ENCODE measurements around the gene C15orf39.
"Not testable (repeated sequence)": the region's sequence is repeated elsewhere in the genome, so short reads cannot be mapped to it uniquely, and the experiment has no call there.

C15orf39 gene

DNA sequence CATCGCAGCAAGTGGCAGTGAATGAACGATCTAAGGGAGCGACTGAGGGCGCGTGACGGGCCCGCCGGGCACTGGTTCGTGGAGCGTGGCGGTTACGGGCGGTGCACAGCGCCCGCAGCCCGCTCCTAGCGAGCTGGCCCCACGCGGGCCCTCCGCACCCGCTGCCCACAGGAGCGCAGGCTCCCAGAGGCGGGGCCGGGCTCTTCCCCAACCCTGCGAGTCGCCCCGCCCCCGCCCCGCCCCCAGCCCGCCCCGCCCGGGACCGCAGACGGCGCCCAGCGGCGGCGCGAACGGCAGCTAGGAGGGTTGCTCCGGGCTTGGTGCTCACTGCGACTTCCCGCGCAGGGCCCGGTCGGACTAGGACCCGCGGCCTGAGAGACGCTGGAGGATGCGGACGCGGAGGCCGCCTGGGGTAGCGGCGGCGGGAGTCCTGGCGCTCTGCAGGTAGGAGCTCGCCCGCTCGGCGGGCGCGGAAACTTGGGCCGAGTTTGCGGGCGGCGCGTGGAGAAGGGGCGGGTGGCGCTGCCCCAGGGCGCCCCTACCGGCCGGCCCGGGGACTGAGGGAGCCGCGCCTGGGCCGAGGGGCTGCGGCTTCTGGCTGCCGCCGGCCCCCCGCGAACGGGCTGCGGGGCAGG lies at the start of gene C15orf39:
Gene C15orf39 (plus strand): TSS at position 267 of the 635 bp plus-strand sequence. CDS start 4,167 bp downstream, outside the sequence.
- peak; percentile 70 for DNase-seq (ENCODE audit: low spot score)

DNA sequence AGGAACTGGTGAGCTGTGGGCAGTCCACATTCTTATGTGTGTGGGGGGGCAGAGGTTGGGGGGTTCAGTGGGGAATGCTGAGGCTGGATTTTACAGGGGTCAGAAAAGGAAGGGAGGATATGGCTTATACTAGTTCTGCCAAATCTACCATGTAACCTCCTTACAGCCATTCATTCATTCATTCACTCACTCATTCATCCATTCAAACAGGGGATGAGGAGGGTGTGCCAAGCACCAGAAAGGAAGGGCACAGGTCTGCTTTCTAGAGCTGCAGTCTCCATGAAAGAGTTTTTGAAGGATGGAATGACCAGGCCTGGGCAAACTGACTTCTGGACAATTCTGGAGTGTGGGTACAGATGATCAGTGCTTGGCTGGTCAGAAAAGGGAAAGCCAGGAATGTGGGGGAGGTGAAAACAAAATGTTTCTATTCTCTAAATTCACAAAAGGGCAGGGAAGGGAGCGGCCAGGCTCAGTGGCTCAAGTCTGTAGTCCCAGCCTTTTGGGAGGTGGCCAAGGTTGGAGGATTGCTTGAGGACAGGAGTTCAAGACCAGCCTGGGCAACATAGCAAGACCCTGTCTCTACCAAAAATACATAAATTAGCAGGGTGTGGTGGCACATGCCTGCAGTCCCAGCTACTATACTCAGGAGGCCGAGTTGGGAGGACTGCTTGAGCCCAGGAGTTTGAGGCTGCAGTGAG lies 49.2 kb upstream of the C15orf39 start:
- DNase-seq (ENCODE audit: low spot score): no peak

DNA sequence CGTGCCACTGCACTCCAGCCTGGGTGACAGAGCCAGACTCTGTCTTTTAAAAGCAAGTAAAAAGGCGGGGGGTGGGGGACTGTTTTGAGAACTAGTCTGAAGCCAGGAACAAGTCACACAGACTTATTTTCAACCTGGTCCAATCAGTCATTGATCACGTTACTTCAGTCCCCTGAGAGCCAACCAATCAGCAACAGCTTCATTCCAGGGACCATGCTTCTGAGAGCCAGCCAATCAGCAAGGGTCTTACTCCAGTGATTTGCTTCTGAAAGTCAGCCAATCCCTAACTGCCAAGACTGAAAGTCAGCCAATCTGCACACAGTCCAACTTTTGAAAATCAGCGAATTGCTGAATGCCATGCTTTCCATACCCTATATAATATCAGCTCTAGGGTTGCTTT lies 48.6 kb upstream of the C15orf39 start:
- DNase-seq (ENCODE audit: low spot score): peak; percentile 24

DNA sequence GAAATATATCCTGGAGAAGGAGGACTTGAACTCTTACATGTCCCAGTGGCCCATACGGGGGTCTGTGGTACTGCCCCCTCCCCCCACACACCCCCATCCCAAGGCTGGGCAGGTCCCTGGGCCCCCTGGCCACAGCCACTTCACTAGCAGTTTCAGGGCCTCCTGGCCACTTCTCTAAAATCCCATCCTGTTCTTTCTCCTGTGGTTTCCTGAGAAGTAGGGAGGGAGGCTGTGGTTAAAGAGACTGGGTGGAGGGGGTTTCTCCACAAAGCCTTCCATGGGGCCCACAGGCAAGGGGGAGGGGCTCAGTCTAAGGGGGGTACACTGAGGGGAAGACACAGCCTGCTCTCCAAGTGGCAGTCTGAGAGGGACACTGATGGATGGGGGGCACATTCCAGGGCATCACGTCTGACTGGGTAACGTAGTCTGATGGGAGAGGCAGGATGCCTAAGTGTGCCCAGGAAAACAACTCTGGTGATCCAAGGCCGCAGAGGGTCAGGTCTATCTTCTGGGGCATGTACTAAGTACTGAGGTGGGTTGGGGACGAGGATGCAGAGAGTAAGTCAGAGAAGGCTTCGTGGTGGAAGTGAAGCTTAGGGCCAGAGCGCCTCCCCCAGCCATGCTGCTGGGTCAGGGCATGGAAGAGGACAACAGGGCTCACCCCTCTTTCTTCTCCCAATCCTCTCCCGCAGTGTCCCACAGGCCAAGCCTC lies 48.0 kb upstream of the C15orf39 start:
- DNase-seq (ENCODE audit: low spot score): peak; percentile 20

DNA sequence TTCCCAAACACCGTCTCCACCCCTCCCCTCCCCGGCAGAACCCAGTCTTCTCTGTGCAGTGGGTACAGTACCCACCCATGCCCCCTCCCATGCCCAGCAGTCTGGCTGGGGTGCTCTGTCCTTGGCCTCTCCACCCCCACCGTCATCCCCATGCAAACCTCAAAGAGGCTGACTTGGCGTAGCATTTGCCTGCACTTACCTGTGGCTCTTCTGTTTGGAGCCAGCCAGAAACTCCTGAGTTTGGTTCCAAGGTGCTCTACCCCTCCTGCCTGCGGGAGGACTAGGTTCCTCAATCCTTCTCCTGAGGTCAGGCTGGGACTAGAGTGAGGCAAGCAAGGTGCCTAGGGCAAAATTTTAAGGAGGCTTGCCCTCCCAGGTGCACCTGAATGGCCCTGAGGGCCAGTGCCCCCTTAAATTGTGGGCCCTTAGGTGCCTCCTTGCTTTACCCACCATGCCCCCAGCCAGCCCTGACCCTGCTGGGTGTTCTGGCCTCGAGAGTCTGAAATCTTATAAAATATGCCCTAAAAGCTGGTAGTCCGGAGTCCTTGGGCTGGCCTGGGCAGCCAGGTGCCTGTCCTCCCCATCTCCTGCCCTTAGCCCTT lies 47.1 kb upstream of the C15orf39 start:
- no peak for DNase-seq (ENCODE audit: low spot score)

DNA sequence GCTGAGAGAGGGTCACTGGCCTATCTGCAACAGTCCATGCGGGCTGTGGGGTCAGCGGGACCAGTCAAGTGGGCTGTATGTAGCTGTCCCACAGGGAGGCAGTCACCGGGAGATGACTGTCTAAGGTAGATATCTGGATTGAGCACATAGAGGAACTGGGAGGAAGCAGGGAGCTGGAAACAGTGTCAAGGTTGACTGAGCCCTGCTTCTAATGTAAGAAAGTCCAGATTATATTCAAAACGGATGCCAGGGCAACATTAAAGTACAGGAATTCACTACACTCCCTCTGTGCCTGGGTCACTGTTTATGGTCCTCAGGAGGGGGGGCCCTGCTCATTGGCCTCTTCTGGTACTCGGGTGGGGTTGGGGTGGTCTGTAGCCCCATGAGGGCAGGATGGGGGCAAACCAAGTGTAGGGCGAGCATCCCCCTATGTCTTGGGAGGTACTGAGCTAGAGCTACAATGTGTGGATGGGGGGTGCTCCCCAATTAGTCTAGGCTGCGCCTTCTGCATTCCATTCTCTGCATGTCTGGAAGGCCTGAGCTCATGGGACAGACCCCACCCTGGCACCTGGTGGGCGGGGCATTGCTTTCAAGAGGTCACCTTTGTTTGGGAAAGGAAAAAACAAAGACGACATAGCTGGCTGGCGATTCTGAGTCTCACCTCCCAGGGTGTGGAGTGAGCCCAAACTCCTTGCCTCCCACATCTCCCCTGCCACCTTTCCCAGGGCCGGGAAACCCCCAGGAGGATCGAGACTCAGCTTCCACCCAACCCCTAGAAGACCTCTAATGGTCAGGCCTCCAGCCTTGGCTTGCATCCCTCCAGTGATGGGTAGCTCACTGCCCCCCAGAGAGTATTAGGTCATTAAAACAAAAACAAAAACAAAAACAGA lies 45.1 kb upstream of the C15orf39 start:
- DNase-seq (ENCODE audit: low spot score): no peak

DNA sequence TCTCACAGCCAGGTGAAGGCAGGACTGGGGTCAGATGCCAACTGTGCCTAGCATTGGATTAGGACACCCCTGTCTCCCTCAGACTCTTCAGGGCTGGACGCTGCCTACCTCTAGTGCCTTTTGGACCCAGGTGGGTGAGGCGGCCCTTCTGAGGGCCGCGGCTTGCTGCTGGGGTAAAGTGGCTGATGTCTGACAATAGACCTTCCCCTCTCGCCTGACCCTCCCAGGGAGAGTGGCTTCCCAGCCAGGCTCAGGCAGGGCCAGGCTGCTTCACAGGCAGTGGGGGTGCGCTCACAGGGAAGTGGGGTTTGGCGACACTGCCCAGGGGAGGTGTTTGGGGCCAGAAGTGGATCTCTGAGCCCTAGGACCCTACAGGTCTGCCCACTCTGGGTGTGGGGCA lies 43.3 kb upstream of the C15orf39 start:
- DNase-seq (ENCODE audit: low spot score): no peak

DNA sequence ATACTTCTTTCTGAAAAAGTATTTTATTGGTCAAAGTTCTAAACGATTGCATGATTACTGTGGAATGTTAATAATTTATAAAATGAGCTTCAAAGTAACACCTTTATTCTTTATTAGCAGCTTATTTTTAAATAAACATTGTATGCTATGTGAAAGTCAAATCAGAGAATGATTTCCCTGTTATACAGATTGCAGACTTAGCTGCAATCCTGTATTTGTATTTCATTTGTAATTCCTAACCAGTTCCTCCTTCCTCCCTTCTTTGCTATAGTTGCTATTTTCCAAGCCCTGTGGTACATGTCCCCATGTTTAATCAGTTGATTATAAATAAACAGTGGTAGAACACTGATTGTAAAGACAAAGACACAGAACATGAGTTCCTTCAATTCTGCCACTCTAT lies 42.4 kb upstream of the C15orf39 start:
- DNase-seq (ENCODE audit: low spot score): no peak

DNA sequence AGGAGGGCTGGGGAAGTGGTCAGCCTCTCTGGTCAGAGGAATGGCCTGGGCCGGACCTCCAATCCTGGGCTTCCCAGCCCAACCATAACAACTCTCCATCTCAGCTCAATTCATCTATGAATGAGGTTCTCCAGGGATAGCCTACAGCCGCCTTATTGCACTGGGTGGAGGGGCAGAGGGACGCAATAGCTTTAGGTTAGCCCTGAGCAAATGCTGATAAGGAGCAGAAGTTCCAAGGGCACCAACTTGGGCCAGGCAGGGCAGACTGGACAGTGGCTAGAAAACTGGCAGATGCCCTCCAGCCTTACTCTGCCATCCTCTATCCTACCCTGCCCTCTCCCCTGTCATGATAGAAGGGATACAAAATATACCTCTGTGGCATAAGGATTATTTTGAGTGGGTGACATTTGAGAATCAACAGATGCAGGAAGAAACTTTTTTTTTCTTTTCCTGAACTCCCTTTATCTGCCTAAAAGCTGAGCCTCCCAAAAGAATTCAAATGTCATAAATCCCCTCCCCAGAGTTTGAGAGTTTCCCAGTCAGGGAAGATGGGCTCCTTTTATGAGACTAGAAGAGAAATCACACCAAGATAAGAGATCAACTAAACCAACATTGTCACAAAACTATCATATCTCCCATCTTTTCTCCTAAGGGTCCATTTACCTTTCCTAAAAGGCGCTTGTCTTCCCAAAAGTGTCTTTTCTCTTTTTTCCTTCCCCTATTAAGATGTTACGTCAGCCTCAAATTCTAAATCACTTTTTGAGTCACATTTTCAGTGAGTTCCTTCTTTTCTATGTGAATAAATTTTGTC lies 40.4 kb upstream of the C15orf39 start:
- DNase-seq (ENCODE audit: low spot score): no peak

DNA sequence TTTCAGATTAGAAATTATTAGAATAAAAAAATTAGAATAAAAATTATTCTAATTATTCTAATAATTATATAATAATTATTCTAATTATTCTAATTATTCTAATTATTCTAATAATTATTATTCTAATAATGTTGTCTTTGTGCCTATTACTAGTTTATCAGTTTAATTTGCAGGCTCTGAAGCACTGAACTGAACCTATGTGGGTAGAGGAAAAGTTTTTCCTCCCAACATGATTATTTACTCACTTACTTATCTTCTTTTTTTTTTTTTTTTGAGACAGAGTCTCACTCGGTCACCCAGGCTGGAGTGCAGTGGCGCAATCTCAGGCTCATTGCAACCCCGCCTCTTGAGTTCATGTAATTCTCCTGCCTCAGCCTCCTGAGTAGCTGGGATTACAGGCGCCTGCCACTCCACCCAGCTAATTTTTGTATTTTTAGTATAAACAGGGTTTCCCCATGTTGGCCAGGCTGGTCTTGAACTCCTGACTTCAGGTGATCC lies 39.7 kb upstream of the C15orf39 start:
- no peak for DNase-seq (ENCODE audit: low spot score)

DNA sequence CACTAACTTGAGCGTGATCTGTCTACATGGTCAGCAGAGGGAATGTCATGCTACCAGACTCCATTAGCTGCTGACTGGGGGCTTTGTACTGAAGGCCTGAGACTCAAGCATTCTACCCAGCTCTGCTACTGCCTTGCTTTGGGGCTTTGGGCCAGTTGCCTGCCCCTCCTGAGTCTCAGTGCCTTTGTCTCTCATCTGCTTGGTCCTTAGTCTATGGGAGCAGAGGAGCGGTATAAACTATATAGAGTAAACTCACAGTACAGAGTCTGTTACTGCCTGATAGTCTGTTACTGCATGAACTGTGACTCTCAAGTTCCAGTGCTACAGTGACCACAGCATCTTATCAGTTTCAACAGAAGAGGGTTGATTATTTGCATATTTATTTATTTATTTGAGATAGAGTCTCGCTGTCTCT lies 38.5 kb upstream of the C15orf39 start:
- no peak for DNase-seq (ENCODE audit: low spot score)

DNA sequence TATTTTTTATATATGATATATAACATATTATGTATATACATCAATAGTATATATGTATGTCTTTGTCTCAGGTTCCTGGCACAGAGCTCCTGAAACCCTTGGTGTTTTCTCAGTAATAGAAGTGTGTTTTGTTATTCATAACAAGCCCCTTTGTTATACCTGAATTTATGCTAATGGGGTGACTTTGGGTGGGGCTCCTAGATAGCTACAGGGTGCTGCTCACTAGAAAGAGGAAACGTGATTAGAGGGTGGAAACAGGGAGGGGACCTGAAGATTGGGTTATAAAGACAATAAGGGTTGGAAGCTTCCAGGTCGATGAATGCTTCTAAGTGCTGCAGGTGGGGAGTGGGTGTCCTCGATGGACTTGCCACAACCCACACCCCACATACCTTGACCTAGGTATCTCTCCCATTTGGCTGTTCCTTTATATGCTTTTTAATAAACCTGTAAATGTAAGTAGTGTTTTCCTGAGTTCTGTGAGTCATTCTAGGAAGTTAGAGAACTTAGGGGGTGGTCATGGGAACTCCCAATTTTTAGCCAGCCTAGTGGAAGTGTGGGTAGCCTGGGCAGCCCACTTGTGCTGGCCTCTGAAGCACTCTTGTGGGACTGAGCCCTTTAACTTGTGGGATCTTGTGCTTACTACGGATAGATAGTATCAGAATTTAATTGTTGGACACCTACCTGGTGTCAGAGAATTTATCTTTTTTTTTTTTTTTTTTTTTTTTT lies 36.9 kb upstream of the C15orf39 start:
- no peak for DNase-seq (ENCODE audit: low spot score)

DNA sequence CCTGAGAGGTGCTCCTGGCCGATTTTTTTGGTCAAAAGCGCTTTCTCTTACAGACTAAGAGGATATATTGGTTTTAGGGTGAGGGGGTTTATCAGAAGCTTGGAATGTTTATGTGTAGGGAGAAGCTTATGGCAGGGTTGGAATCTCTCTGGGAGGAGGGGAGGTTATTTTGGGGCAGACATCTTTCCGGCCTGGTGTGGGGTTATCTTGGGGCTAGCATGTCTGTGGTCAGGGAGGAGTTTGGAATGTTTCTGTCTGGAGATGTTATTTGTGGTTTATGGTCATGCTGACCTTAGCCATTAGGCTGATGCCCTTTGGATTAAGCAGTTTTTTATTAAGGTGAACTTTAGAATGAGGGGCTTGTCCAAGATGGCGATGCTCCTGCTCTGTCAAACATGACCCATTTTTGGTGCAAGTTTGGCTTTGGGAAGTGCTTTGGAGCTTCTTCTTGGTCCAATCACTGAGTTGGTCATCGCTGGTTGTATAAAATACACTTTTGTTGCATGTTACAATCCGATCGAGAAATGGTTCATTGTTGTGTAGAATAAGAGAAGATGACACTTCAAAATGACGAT lies 35.1 kb upstream of the C15orf39 start:
- not testable (repeated sequence) for DNase-seq (ENCODE audit: low spot score)

DNA sequence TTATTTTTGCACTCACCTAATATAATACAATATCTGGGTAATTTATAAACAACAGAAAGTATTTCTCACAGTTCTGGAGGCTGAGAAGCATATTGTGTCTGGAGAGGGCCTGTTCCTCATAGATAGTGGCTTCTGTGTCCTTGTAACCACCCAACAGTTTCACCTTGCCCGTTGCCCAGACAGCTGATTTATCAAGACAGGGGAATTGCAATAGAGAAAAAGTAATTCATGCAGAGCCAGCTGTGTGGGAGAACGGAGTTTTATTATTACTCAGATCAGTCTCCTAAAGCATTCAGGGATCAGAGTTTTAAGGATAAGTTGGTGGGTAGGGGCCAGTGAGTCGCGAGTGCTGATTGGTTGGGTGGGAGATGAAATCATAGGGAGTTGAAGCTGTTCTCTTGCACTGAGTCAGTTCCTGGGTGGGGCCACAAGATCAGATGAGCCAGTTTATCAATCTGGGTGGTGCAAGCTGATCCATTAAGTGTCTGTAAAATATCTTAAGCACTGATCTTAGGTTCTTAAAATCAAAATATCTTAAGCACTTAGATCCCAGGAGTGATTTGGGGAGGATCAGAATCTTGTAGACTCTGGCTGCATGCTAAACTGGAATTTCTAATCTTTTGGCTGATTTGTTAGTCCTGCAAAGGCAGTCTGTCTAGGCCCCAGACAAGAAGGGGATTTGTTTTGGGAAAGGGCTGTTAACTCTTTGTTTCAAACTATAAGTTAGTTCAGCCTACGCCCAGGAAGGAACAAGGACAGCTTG lies 33.9 kb upstream of the C15orf39 start:
- no peak for DNase-seq (ENCODE audit: low spot score)

DNA sequence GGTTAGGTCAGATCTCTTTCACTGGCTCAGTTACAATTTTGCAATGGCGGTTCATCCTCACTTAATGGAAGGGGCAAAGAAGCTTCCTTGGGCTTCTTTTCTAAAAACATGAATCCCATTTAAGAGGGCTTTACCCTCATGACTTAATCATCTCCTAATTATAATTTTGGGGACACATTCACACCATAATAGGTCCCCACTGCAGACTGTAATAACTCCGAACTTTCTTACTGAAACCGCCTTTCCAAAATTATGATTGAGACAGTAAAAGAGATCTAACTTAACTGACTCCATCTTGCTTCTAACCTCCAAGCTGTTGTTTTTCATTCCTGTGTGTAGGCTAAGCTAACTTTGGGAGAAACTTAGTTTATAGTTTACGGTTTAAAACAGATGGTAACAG lies 33.3 kb upstream of the C15orf39 start:
- no peak for DNase-seq (ENCODE audit: low spot score)

DNA sequence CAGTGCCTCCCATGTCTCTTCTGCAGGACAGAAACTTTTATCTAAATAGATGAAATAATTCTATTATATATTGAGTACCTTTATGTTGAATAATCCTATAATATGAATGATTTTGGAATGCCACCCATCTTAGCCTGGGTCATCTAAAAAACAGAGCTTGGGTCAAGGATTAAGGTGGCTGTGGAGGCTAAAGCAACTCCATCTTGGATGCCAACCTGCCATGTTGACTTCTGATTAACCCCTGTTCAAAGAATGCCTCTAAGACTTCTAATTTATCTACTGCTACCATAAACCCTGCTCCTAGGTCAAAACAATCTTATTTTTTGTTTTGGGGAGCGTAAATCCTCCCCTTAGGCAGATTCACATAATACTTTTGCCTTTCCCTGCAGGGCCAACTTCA lies 31.5 kb upstream of the C15orf39 start:
- no peak for DNase-seq (ENCODE audit: low spot score)

DNA sequence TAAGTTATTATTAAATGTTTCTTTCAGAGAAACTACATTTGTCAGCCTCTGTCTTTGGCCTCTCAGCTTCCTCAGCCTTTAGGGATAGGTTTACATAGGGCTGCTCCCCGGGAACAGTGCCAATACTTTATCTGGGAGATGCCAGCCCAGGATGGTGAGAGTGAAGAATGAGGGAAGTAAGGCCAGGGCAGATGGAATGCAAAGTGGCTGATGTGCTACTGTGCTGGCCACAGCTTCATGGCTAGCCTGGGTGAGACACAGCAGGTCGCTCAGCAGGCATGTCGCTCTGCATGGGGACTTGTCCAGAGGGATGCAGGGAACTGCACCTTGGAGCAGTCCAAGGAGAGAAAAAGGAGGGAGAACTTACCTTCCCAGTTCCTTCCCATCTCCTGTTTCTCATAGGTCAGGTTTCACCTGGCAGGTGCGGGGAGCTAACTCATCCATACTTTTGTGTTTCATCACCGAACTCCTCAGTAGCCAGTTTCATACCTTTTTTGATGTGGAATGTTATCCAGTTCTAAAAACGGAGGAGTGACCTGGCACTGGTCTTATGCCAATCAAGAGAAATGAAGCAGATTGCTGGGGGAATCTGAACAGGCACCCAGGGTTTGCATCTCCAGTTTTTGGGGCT lies 30.9 kb upstream of the C15orf39 start:
- no peak for DNase-seq (ENCODE audit: low spot score)

DNA sequence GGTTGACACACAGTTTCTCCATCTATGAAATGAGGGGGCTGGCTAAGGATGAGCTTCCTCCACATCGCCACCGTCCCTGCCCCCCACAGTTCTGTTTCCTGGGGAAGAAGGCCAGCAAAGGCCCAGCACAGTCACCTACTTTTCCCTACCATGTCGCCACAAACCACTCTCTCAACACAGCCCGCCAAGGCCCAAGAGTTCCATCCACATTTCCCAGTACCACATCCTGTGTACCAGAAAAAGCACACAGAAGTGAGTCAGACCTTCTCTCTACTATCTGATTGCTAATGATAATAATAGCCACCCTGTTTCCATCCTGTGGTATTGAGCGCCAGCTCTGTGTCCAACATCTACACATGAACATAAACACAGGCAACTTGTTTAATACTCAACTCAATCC lies 30.3 kb upstream of the C15orf39 start:
- no peak for DNase-seq (ENCODE audit: low spot score)
